NCI-H146 treated with DMSO at 0.1 percent for 48 hours (cell line): ENCODE results near the gene PRAMEF13.
"Not testable (repeated sequence)": the region's sequence is repeated elsewhere in the genome, so short reads cannot be mapped to it uniquely, and the experiment has no call there.

Source experiments
- DNase-seq: peaks from one replicate; lab custom pipeline; 2025; ENCODE audit not compliant: unreplicated experiment; lab: John Stamatoyannopoulos, UW

The PRAMEF13 gene

DNA sequence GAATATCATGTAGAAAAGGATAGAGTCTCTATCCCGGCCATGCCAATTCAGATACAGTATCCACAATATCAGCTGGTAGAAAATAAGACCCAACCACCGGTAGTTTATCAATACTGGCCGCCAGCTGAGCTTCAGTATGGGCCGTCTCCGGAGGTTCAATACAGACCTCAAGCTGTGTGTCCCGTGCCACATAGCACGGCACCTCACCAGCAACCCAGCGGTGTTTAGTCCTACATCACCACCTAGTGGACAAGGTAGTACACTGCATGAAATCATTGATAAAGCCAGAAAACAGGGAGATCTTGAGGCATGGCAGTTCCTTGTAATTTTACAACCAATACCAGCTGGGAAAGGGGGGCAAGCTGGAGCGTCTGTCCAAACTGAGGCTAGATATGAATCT, 7.5 kb upstream of the PRAMEF13 start:
- DNase-seq, result not testable (repeated sequence)

- DNase-seq, result not testable (repeated sequence)
Measured at GRCh38 chr1:13171548-13171947, 29.7 kb downstream of the PRAMEF13 start, which contains the start of gene PRAMEF9. Gene PRAMEF9, plus strand, starts transcription at chr1:13171848. Its CDS starts 3,433 bp downstream, at chr1:13175281.

- not testable (repeated sequence) for DNase-seq
Measured at GRCh38 chr1:13165531-13165930, 35.7 kb downstream of the PRAMEF13 start, which contains the start of gene HNRNPCL4. Gene HNRNPCL4, minus strand, starts transcription at chr1:13165631. Its CDS starts 164 bp downstream, at chr1:13165467.

DNA sequence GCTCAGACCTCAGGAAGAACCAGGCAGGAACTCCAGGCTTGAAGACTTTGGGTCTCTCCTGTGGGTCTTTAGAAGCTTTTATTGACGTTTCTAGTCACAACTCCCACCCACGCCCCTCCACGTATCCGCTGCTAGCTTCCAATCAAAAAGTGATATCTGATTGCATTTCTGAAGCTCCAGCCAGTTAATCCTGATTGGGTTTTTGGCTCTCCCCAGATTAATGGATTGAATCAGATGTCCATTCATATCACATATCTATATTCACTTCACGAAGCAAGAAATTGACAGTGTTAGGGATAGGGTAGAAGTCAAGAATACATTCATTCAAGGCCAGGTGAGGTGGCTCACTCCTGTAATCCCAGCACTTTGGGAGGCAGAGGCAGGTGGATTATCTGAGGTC, 45.3 kb downstream of the PRAMEF13 start, which contains the start of gene PRAMEF26:
TSS of gene PRAMEF26 (minus strand) at position 101 of the 400 bp plus-strand sequence. CDS start 2,914 bp downstream, outside the sequence.
- not testable (repeated sequence) for DNase-seq
